Measurements from ENCODE around the gene LSAMP.

The LSAMP gene

GRCh38 chr3:116040152-116040551, 405.1 kb downstream of the LSAMP start:
- DNase-seq: no peak

- no peak for DNase-seq
Measured at GRCh38 chr3:116039651-116039985, 405.7 kb downstream of the LSAMP start.

GRCh38 chr3:116038968-116039650, 406.2 kb downstream of the LSAMP start:
- DNase-seq: no peak

- DNase-seq: peak in 1 of 2 donors; percentile 1
Measured at GRCh38 chr3:116037954-116038911, 407.1 kb downstream of the LSAMP start.

- DNase-seq: no peak
Measured at GRCh38 chr3:116035429-116035828, 409.9 kb downstream of the LSAMP start.

- DNase-seq: no peak
Measured at GRCh38 chr3:116034794-116035193, 410.5 kb downstream of the LSAMP start.

GRCh38 chr3:116034086-116034485, 411.2 kb downstream of the LSAMP start:
- no peak for DNase-seq

GRCh38 chr3:116033516-116033915, 411.8 kb downstream of the LSAMP start:
- no peak for DNase-seq

- no peak for DNase-seq
Measured at GRCh38 chr3:116032176-116032575, 413.1 kb downstream of the LSAMP start.

GRCh38 chr3:116030131-116030850, 415.0 kb downstream of the LSAMP start:
- no peak for DNase-seq

GRCh38 chr3:116029266-116029665, 416.0 kb downstream of the LSAMP start:
- DNase-seq: no peak

- no peak for DNase-seq
Measured at GRCh38 chr3:116028157-116028556, 417.1 kb downstream of the LSAMP start.

GRCh38 chr3:116020989-116021388, 424.3 kb downstream of the LSAMP start:
- DNase-seq: no peak

- DNase-seq: no peak
Measured at GRCh38 chr3:116020495-116020894, 424.8 kb downstream of the LSAMP start.

- DNase-seq: no peak
Measured at GRCh38 chr3:116019254-116019763, 426.0 kb downstream of the LSAMP start.

- DNase-seq: no peak
Measured at GRCh38 chr3:116018646-116019045, 426.6 kb downstream of the LSAMP start.

- DNase-seq: no peak
Measured at GRCh38 chr3:116015931-116016330, 429.4 kb downstream of the LSAMP start.

- DNase-seq: no peak
Measured at GRCh38 chr3:116007000-116007399, 438.3 kb downstream of the LSAMP start.

GRCh38 chr3:116005404-116005803, 439.9 kb downstream of the LSAMP start:
- DNase-seq: no peak

GRCh38 chr3:116002235-116002634, 443.1 kb downstream of the LSAMP start:
- DNase-seq: no peak

GRCh38 chr3:116001151-116001621, 444.1 kb downstream of the LSAMP start:
- no peak for DNase-seq

GRCh38 chr3:116000311-116000710, 445.0 kb downstream of the LSAMP start:
- DNase-seq: no peak

- no peak for DNase-seq
Measured at GRCh38 chr3:115999613-116000012, 445.7 kb downstream of the LSAMP start.

Data from CD4-positive, alpha-beta T cell treated with Interleukin-1 beta for 1 hour (primary cell).